Kidney tubule cell (primary cell): Measurements from ENCODE around the gene TBC1D3L.
"Not testable (repeated sequence)": the region's sequence is repeated elsewhere in the genome, so short reads cannot be mapped to it uniquely, and the experiment has no call there.

Experiments used
- DNase-seq: peaks from one replicate; pipeline ENCODE4 v3.0.0-alpha.2; 2018; ENCODE audit warnings: low spot score

Gene TBC1D3L

GRCh38 chr17:37988960-37989359 is at the start of gene TBC1D3L:
TBC1D3L (minus strand) TSS chr17:37989060; CDS start chr17:37987520, 1,540 bp downstream.
- DNase-seq: not testable (repeated sequence)

GRCh38 chr17:38003676-38004075 is 14.8 kb upstream of the TBC1D3L start, which contains the start of gene TBC1D3D:
TBC1D3D (plus strand) TSS chr17:38003976; CDS start chr17:38005561, 1,585 bp downstream.
- not testable (repeated sequence) for DNase-seq
